ENCODE measurements around the gene ZNF592.

- no peak for TF ChIP-seq MXD4 (CRISPR knock-in tag; IDR thresholded peaks at IDR 0.05)
- no peak for TF ChIP-seq ARID3A (IDR thresholded peaks at IDR 0.05; ENCODE audit: low read depth, low read length)
- TF ChIP-seq CAMTA2 (CRISPR knock-in tag; IDR thresholded peaks at IDR 0.05; ENCODE audit: borderline replicate concordance) = no peak
- TF ChIP-seq ATF1 (CRISPR knock-in tag; IDR thresholded peaks at IDR 0.05) = no peak
- TF ChIP-seq POLR2AphosphoS5 (IDR thresholded peaks at IDR 0.05; ENCODE audit: low read depth, low read length) = no peak
- TF ChIP-seq MTA3 (CRISPR knock-in tag; IDR thresholded peaks at IDR 0.05) = no peak
Observed at GRCh38 chr15:84721371-84721770, 27.0 kb upstream of the ZNF592 start.
